Renal cortical epithelial cell (primary cell): ENCODE results near the gene ANKS1A. TPM values are rescaled to one million over a fixed set of nuclear protein-coding genes. Genes with fewer than 3 reads are reported as not detected.

Experiments
- DNase-seq: peaks from one replicate; pipeline ENCODE4 v3.0.0-alpha.2; 2011; ENCODE audit warnings: low read depth
- total RNA-seq: library from RNA; depleted of rRNA; stranded (reverse); fragments of >200 nt; gene quantifications from 2 replicates; pipeline ENCODE4 v1.2.3, GENCODE V29; 2014

Gene ANKS1A
- total RNA-seq, 1 donor from 2014 or later, result 24.5 TPM

DNA sequence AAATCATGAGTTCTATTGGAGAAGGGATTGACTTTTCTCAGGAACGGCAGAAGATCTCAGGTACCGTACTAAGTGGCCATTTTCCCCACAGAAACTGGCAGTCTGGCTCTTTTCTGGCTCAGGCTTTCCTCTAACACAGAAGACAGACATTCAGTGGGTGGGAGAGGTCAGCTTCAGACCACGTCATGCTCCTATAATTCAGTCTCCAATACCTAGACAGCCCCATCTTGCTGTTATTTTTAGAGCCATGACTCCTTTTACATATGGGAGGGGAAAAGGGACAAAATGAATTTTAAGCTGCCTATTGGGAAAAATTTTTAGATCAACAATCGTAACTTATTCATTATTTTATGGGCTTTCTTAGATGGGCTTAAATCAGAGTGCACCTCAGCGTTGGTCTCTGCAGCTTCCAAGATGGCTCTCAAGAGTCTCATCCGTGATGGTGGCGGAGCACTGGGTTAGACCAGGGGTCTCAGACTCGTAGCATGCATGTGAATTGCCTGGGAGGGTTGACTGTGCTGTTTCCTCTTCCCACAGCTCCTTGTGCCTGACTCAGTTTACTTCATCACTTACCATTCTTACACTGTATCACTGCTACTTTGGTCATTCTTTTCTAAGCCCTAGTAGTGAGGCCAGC lies 165.2 kb downstream of the ANKS1A start:
- DNase-seq, result no peak

DNA sequence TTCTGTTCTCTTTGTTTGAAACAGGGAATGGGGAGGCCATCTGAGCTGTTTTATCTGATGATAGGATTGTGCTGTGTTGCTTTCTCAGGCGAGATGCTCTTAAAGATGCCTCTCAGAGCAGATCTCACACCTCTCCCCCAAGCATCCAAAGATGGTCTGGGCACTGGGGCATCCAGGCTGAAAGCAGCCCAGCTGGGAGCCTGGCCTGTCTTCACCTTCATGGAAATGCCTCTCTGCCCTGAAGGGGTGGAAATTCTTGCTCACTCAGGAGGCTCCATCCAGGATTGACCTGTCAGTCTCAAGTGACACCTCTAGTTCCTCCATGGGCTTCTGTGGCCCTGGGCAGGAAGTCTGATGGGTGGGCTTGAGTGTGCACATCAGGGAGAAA lies 165.7 kb downstream of the ANKS1A start:
- DNase-seq, result no peak

DNA sequence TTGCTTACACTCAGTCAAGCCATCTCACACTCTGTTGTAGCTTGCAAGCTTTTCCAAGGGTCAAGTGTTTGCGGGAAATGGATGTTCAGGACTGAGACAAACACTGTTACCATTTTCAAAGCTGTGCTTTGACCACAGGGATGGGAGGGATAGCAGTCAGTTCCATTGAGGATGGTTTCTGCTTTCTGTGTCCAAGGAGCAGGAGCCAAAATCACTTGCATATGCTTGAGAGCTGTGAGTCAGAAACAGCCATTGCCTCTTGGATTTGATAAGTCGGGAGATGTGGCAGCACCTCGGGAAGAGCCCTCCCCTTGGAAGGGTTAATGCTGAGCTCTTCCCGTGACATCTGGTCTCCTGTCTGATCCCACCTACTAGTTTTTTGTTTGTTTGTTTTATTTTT lies 166.8 kb downstream of the ANKS1A start:
- no peak for DNase-seq

GRCh38 chr6:35056952-35057351 lies 167.9 kb downstream of the ANKS1A start:
- no peak for DNase-seq

- DNase-seq, result no peak
Measured at GRCh38 chr6:35057449-35058357, 168.6 kb downstream of the ANKS1A start.

DNA sequence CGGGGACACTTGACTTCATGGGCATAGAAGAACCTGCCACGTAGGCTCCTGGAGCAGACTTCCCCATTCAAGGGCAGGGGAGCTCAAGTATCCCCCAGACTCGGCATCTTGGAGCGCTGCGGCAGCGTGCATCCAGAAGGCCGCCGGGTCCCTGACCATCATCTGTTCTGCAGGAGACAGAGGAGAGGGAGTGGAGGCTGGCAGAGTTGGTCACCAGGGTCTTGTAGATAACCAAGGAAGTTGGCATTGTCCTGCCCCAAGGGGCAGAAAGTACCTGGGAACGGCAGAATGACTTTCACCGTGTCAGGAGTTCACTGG lies 169.3 kb downstream of the ANKS1A start:
- DNase-seq, result no peak

GRCh38 chr6:35058865-35059522 lies 169.9 kb downstream of the ANKS1A start:
- no peak for DNase-seq

GRCh38 chr6:35059596-35060345 lies 170.7 kb downstream of the ANKS1A start:
- no peak for DNase-seq

- no peak for DNase-seq
Measured at GRCh38 chr6:35061102-35061615, 172.1 kb downstream of the ANKS1A start.

DNA sequence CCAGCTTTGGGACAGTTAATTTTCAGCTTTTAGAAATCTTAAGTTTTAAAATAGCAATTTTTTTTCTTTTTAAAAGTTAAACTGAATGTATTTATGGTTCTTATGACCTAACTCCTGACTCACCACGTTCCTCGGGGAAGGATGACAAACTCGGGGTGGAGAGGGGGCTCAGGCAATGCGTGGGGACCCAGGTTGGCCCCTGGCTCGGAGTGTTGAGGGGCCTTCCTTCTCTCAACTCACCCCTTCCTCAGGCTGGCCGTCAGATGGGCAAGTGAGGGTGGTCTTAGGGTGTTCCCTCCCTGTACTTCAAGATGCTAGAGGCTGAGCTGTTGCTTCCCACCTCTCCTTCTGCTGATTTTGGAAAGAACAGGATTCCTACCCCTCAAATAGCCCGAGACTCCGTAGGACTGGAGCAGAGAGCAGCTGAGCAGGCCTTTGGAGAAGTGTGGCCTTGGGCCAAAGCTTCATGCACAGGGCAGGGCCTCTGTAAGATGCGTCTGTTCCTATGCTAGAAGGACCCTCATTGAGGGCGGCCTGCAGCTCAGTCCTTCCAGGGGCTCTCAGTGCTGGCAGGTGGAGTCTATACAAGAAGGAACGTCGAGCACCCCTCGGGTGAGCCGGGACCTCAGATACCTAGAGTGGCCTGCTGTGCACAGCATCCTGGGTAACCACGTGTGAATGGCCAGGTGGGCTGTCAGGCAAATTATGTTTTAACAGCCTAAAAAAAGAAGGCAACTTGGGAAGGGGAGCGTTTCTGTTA lies 172.8 kb downstream of the ANKS1A start:
- DNase-seq, result no peak

GRCh38 chr6:35062676-35063574 lies 173.9 kb downstream of the ANKS1A start:
- no peak for DNase-seq

GRCh38 chr6:35063701-35064280 lies 174.7 kb downstream of the ANKS1A start:
- DNase-seq, result no peak

- no peak for DNase-seq
Measured at GRCh38 chr6:35064290-35064689, 175.2 kb downstream of the ANKS1A start.

DNA sequence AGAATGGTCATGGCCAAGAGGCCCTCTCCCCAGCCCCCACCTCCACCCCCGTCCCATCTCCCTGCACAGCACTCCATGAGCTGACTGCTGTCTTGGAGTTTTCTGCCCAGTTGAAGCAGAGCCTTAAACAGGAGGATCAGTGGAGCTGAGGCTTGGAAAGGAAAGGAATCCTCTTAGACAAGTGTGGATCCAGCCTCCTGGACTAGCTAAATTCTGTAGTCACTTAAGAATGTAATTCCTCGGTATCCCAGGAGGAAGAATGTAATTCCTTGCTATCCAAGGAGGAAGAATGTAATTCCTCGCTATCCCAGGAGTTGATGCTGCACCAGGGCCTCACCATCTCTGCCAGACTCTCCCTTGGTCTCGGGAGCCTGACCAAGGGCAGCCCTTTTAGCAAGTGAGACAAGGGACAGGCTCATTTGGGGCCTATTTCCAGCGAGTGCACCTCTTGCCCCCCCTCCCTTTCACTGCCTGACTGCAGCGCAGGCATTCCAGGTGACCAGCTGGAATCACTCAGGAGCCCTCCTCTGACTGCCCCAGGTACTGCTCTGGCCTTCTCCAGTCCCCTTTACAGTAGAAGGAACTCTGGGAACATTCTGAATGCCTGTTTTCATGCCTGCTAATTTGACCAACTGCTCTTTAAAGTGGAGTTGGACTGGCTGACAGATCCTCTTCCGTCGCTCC lies 175.8 kb downstream of the ANKS1A start:
- DNase-seq, result no peak

DNA sequence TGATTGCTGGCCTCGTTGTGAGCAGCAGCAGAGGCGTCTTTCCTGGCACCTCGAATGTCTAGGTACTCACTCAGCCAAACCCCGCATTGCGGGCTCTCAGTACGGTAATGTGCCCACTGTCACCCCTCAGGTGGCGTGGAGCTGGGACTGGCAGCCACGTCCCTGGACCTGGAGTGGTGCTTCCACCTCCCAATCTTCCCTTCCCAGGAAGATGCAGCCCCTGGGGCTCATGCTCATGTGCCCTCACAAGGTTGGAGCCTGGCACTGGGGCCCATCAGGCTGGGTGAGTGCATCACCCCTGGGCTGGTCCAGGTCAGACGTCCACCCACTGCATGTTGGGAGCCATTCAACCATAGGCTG lies 176.4 kb downstream of the ANKS1A start:
- DNase-seq, result no peak

GRCh38 chr6:35065870-35066269 lies 176.8 kb downstream of the ANKS1A start:
- DNase-seq, result no peak

DNA sequence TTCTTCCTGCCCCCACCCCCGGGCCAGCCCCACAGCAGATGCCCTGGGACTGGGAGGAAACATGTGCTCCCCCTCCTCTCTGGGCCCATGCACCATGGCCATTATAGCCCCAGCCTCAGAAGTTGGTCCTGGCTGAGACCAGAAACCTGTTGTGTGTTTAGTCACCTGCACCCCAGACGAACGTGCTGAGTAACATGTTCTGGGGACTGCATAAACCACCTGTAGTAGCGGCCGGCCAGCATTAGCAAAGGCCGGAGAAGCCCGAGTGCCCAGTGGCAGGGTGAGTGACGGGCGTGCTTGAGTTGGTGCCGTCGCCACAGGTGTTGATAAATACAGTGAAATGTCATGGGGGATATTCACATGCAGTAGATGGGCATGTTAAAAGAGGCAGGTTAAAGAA lies 178.2 kb downstream of the ANKS1A start:
- no peak for DNase-seq

DNA sequence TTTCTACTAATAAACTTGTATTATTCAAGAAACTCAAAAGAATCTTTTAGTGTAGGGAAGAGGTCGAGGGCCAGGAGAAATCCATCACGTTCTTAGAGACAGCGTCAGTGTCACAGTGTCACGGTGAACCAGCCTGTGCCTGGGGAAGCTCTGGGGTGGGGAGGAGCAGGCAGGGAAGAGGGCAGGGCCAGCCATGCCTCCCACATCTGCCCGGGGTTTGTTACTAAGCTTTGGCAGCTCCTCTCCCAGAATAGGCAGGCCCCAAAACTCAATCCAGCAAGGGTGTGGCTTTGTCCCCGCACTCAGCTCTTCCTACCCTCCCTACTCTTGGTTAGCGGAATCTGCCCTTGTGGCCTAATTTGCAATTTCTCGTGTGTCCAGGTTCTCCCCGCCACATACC lies 179.2 kb downstream of the ANKS1A start:
- DNase-seq, result no peak

- no peak for DNase-seq
Measured at GRCh38 chr6:35068644-35069043, 179.6 kb downstream of the ANKS1A start.
